Stimulated activated CD8-positive, alpha-beta memory T cell treated with anti-CD3 and anti-CD28 coated beads, Interleukin-4, amount 100 ng/mL, for 1 hour (primary cell): Measurements from ENCODE around the gene GDF11.

ENCODE experiments used
- DNase-seq, 2 donors: peaks; one replicate each; pipeline ENCODE4 v3.0.0-alpha.2; 2020; ENCODE audit warnings: low read depth in 2 of 2, low spot score in 1 of 2

Gene GDF11

GRCh38 chr12:55788546-55788945 lies 45.6 kb downstream of the GDF11 start:
- no peak for DNase-seq

- no peak for DNase-seq
Measured at GRCh38 chr12:55789171-55789570, 46.2 kb downstream of the GDF11 start.

- DNase-seq, result no peak
Measured at GRCh38 chr12:55789893-55790292, 47.0 kb downstream of the GDF11 start.

GRCh38 chr12:55795950-55796349 lies 53.0 kb downstream of the GDF11 start:
- DNase-seq, result no peak

- DNase-seq, result no peak
Measured at GRCh38 chr12:55797068-55797467, 54.1 kb downstream of the GDF11 start.

- DNase-seq, result no peak
Measured at GRCh38 chr12:55797550-55797949, 54.6 kb downstream of the GDF11 start.
